IMR-90 (cell line): ENCODE results near the gene ATXN1.

Source experiments
- BHLHE40 ChIP-seq: fragments of 150-350 bp; IDR thresholded peaks from 2 replicates; pipeline ENCODE4 v1.6.1; 2016; ENCODE audit warnings: mild to moderate bottlenecking, low read depth, low read length
- CEBPB ChIP-seq: IDR thresholded peaks from 2 replicates; pipeline ENCODE4 v1.6.1; 2012; ENCODE audit warnings: low read depth, low read length, improper control_type of control experiment
- FOS ChIP-seq: fragments of 150-350 bp; IDR thresholded peaks from 2 replicates; pipeline ENCODE4 v1.6.1; 2016; ENCODE audit warnings: low read depth, low read length
- MAFK ChIP-seq: IDR thresholded peaks from 2 replicates; pipeline ENCODE4 v1.6.1; 2012; ENCODE audit warnings: low read depth, low read length, improper control_type of control experiment
- MAZ ChIP-seq: IDR thresholded peaks from 2 replicates; pipeline ENCODE4 v1.6.1; 2012; ENCODE audit warnings: low read depth, mild to moderate bottlenecking, low read length, improper control_type of control experiment, moderate library complexity, borderline replicate concordance
- POLR2A ChIP-seq: IDR thresholded peaks from 2 replicates; pipeline ENCODE4 v1.6.1; 2012; ENCODE audit warnings: mild to moderate bottlenecking, low read depth, low read length
- RAD21 ChIP-seq: IDR thresholded peaks from 2 replicates; pipeline ENCODE4 v1.6.1; 2012; ENCODE audit warnings: low read length, improper control_type of control experiment
- RCOR1 ChIP-seq: IDR thresholded peaks from 2 replicates; pipeline ENCODE4 v1.6.1; 2012; ENCODE audit warnings: mild to moderate bottlenecking, low read length, improper control_type of control experiment; ENCODE audit not compliant: insufficient replicate concordance
- RFX5 ChIP-seq: IDR thresholded peaks from 2 replicates; pipeline ENCODE4 v1.8.0; 2012; ENCODE audit warnings: low read depth, mild to moderate bottlenecking, low read length, moderate library complexity
- SMC3 ChIP-seq: fragments of 150-350 bp; IDR thresholded peaks from 2 replicates; pipeline ENCODE4 v1.6.1; 2016; ENCODE audit warnings: low read depth, mild to moderate bottlenecking, antibody characterized with exemption, low read length, moderate library complexity
- TF ChIP-seq, protein P1 (sequence below): conservative IDR thresholded peaks from 2 replicates; pipeline ENCODE4 v1.5.1; 2012; ENCODE audit warnings: mild to moderate bottlenecking, low read depth, low read length, improper control_type of control experiment
- TF ChIP-seq, protein P2 (sequence below): fragments of 150-350 bp; IDR thresholded peaks from 2 replicates; pipeline ENCODE4 v1.6.1; 2017; ENCODE audit warnings: mild to moderate bottlenecking, antibody characterized with exemption, low read length, low read depth
- TF ChIP-seq, protein P3 (sequence below): fragments of 150-350 bp; IDR thresholded peaks from 2 replicates; pipeline ENCODE4 v1.6.1; 2016; ENCODE audit warnings: low read depth, mild to moderate bottlenecking, low read length, moderate library complexity, borderline replicate concordance

DNA sequence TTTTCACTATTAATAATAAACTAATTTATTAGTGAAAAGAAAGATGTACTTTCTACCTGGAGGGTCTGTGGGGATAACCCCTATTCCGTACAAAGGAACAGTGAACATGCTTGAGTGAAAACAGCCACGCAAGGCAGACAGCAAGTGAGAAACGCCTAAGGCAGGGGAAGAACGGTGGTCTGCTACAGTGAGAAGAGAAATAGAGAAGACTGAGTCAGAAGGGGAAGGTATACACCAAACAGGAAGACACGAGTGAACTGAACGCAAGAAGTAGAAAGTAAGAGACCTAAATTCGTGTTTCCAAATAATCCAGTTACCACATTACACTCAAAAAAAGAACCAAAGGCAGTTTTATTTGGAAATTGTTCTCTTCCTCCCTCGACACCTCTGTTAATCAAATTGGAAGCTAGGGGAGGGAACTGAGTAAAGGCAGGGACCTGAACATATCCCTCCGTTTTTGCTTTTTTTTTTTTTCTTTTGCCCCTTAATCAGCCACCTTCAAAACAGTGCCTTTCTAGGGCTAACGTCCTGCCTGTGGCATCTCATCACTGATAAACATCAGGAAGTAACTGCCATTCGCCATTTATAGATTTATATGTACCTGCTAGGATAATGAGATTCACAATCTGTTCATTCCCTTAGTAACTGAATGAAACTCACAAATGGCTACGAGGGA, 48.9 kb downstream of the ATXN1 start:
- TF ChIP-seq, protein P1, sequence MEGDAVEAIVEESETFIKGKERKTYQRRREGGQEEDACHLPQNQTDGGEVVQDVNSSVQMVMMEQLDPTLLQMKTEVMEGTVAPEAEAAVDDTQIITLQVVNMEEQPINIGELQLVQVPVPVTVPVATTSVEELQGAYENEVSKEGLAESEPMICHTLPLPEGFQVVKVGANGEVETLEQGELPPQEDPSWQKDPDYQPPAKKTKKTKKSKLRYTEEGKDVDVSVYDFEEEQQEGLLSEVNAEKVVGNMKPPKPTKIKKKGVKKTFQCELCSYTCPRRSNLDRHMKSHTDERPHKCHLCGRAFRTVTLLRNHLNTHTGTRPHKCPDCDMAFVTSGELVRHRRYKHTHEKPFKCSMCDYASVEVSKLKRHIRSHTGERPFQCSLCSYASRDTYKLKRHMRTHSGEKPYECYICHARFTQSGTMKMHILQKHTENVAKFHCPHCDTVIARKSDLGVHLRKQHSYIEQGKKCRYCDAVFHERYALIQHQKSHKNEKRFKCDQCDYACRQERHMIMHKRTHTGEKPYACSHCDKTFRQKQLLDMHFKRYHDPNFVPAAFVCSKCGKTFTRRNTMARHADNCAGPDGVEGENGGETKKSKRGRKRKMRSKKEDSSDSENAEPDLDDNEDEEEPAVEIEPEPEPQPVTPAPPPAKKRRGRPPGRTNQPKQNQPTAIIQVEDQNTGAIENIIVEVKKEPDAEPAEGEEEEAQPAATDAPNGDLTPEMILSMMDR = no peak
- TF ChIP-seq POLR2A = no peak
- no peak for TF ChIP-seq CEBPB
- no peak for TF ChIP-seq FOS
- no peak for TF ChIP-seq MAZ
- TF ChIP-seq, protein P2, sequence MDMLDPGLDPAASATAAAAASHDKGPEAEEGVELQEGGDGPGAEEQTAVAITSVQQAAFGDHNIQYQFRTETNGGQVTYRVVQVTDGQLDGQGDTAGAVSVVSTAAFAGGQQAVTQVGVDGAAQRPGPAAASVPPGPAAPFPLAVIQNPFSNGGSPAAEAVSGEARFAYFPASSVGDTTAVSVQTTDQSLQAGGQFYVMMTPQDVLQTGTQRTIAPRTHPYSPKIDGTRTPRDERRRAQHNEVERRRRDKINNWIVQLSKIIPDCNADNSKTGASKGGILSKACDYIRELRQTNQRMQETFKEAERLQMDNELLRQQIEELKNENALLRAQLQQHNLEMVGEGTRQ = no peak
- no peak for TF ChIP-seq SMC3
- TF ChIP-seq, protein P3, sequence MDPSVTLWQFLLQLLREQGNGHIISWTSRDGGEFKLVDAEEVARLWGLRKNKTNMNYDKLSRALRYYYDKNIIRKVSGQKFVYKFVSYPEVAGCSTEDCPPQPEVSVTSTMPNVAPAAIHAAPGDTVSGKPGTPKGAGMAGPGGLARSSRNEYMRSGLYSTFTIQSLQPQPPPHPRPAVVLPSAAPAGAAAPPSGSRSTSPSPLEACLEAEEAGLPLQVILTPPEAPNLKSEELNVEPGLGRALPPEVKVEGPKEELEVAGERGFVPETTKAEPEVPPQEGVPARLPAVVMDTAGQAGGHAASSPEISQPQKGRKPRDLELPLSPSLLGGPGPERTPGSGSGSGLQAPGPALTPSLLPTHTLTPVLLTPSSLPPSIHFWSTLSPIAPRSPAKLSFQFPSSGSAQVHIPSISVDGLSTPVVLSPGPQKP = no peak
- no peak for TF ChIP-seq MAFK
- TF ChIP-seq RAD21 = no peak
- TF ChIP-seq RFX5 = no peak
- TF ChIP-seq RCOR1 = no peak
- TF ChIP-seq BHLHE40 = no peak
